RWPE2 (cell line): ENCODE measurements around the gene MREG.
"Not testable (repeated sequence)": the region's sequence is repeated elsewhere in the genome, so short reads cannot be mapped to it uniquely, and the experiment has no call there.

ENCODE experiments used
- ATAC-seq: fragments of 200-7000 bp; cut with Tn5 transposase; 3 replicates; pipeline ENCODE4 v1.9.1; 2021; ENCODE audit warnings: low read depth
- DNase-seq: peaks from one replicate; pipeline ENCODE4 v3.0.0-alpha.2; 2020; ENCODE audit warnings: low spot score
- H3K27ac ChIP-seq: fragments of 450-650 bp; 2 replicates; pipeline ENCODE4 v1.5.1; 2017; ENCODE audit warnings: mild to moderate bottlenecking; ENCODE audit not compliant: poor library complexity, severe bottlenecking
- H3K27me3 ChIP-seq: fragments of 250-450 bp; sonication (Bioruptor Pico); 2 replicates; pipeline ENCODE4 v1.5.1; 2021; ENCODE audit warnings: mild to moderate bottlenecking, moderate library complexity; ENCODE audit not compliant: insufficient read depth, poor library complexity, severe bottlenecking
- H3K36me3 ChIP-seq: fragments of 250-450 bp; sonication (Bioruptor Pico); 2 replicates; pipeline ENCODE4 v1.5.1; 2020; ENCODE audit warnings: low read depth, mild to moderate bottlenecking, moderate library complexity
- H3K4me1 ChIP-seq: fragments of 250-450 bp; sonication (Bioruptor Pico); 2 replicates; pipeline ENCODE4 v1.5.1; 2021; ENCODE audit warnings: mild to moderate bottlenecking, moderate library complexity; ENCODE audit not compliant: insufficient read depth, poor library complexity, severe bottlenecking
- H3K4me3 ChIP-seq: fragments of 250-450 bp; sonication (Bioruptor Pico); 2 replicates; pipeline ENCODE4 v1.5.1; 2021; ENCODE audit warnings: mild to moderate bottlenecking, moderate library complexity; ENCODE audit not compliant: severe bottlenecking
- H3K9me3 ChIP-seq: fragments of 250-450 bp; sonication (Bioruptor Pico); 2 replicates; pipeline ENCODE4 v1.5.1; 2021; ENCODE audit warnings: mild to moderate bottlenecking, moderate library complexity; ENCODE audit not compliant: severe bottlenecking
- CTCF ChIP-seq: fragments of 450-650 bp; IDR thresholded peaks from one replicate; pipeline ENCODE4 v1.5.1; 2017; ENCODE audit warnings: mild to moderate bottlenecking, moderate library complexity; ENCODE audit not compliant: poor library complexity, severe bottlenecking

Gene MREG

DNA sequence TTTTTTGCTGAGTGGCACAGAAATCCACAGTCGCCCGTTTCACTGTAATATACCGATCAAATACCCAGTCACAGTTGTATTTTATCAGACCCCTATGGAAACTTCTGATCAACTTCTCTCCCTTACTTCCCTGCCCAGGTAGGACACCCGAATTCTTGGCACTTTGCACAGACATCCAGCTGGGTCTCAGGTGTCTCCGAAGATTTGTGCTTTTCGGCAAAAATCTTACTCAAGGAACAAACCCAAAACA is 596 bp downstream of the MREG start:
- H3K27ac ChIP-seq: peak overlapping the region; percentile 86
- H3K4me1 ChIP-seq: peaks cover 17% of the 10 kb centered on the region
- H3K36me3 ChIP-seq: no peaks in the 10 kb centered on the region
- peak overlapping the region; percentile 87 for H3K4me3 ChIP-seq
- H3K27me3 ChIP-seq: no peaks in the 10 kb centered on the region
- no peak for TF ChIP-seq CTCF
- no peak for ATAC-seq
- DNase-seq: no peak
- no peaks in the 10 kb centered on the region for H3K9me3 ChIP-seq

- Histone ChIP-seq H3K27ac (peak overlapping the region; percentile 86), H3K4me1 (peaks cover 16% of the 10 kb centered on the region), H3K36me3 (no peaks in the 10 kb centered on the region), H3K4me3 (peak overlapping the region; percentile 87), H3K27me3 (no peaks in the 10 kb centered on the region), H3K9me3 (no peaks in the 10 kb centered on the region)
- ATAC-seq: peak; percentile 70
- TF ChIP-seq CTCF: no peak
- no peak for DNase-seq
Measured at GRCh38 chr2:216012133-216012829, 1.1 kb downstream of the MREG start.

- H3K4me3 ChIP-seq, ATAC-seq, H3K9me3 ChIP-seq, H3K36me3 ChIP-seq, H3K27ac ChIP-seq, H3K27me3 ChIP-seq, DNase-seq: not testable (repeated sequence)
- peaks cover 42% of the 10 kb centered on the region for H3K4me1 ChIP-seq
Measured at GRCh38 chr2:216009215-216009614, 4.1 kb downstream of the MREG start.

DNA sequence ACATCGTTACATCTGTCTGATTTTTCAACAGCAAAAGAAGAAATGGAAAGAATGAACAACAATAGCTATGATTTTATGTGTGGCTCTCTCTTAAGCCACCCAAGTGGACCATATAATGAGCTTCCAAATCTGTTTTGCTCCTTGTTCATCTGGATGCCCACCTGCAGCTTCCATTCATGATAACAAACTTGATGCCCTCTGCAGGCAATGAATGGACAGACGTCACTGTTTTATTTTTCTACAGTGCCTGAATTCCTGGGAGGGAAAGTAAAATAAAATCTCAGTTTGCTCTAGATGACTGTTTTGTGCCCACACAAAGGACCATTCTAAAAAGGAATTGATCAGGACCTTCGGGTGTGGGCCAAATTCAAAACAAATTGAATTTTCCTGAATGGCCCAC is 5.0 kb downstream of the MREG start:
- no peaks in the 10 kb centered on the region for H3K9me3 ChIP-seq
- H3K4me1 ChIP-seq: peaks cover 36% of the 10 kb centered on the region
- ATAC-seq: no peak
- H3K27ac ChIP-seq: peak overlapping the region; percentile 95
- no peak for DNase-seq
- no peaks in the 10 kb centered on the region for H3K36me3 ChIP-seq
- H3K27me3 ChIP-seq: no peaks in the 10 kb centered on the region
- H3K4me3 ChIP-seq: no peak overlapping the region
- TF ChIP-seq CTCF: no peak

DNA sequence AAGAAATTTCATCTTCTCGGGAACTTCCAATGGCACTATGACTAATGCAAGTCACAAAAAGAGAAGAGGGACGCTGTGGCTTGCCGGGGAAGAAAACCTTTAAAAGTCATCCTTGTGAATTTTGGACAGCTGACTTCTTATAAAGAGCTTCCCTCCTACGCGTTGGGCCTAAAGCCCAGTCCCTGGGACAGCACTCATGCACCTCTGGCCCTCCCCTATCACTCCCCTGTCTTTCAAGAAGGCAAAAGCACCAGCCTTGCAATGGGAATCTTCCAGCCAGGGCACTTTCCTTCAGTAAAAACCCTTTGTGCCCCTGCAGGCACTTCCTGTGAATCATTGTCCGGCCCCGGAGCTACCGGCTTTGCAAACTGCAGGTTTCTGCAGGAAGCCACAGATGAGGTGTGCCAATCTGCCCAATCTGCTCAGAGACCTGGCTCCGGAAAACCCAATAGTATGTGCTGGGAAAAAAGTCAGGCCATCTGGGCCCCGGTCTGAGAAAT is 7.1 kb downstream of the MREG start:
- TF ChIP-seq CTCF: no peak
- H3K36me3 ChIP-seq: no peaks in the 10 kb centered on the region
- ATAC-seq: peak; percentile 95
- H3K4me1 ChIP-seq: peaks cover 30% of the 10 kb centered on the region
- H3K27ac ChIP-seq: peak overlapping the region; percentile 95
- DNase-seq: peak; percentile 91
- H3K9me3 ChIP-seq: no peaks in the 10 kb centered on the region
- no peaks in the 10 kb centered on the region for H3K27me3 ChIP-seq
- no peak overlapping the region for H3K4me3 ChIP-seq
